Neural crest cell (in vitro differentiated cells): Measurements from ENCODE around the gene ACBD3. TPM values are rescaled to one million over a fixed set of nuclear protein-coding genes. Genes with fewer than 3 reads are reported as not detected.

ENCODE experiments used
- DNase-seq: peaks from one replicate; pipeline ENCODE4 v3.0.0; 2021; ENCODE audit warnings: low read depth, mixed read lengths, low spot score
- H3K27ac Mint-ChIP-seq: one replicate; pipeline ENCODE4 v1.8.0; 2021; ENCODE audit warnings: mild to moderate bottlenecking, mixed read lengths; ENCODE audit not compliant: unreplicated experiment
- H3K27me3 Mint-ChIP-seq: 2 replicates; pipeline ENCODE4 v1.8.0; 2021; ENCODE audit warnings: low read depth, mild to moderate bottlenecking, mixed read lengths
- H3K36me3 Mint-ChIP-seq: 2 replicates; pipeline ENCODE4 v1.8.0; 2021; ENCODE audit warnings: low read depth, mild to moderate bottlenecking, mixed read lengths
- H3K4me1 Mint-ChIP-seq: 2 replicates; pipeline ENCODE4 v1.8.0; 2021; ENCODE audit warnings: mixed read lengths
- H3K4me3 Mint-ChIP-seq: one replicate; pipeline ENCODE4 v1.8.0; 2021; ENCODE audit warnings: mild to moderate bottlenecking, mixed read lengths
- H3K9me3 Mint-ChIP-seq: 2 replicates; pipeline ENCODE4 v1.8.0; 2021; ENCODE audit warnings: mixed read lengths
- total RNA-seq: library from RNA; stranded (reverse); gene quantifications from 2 replicates; pipeline ENCODE4 v1.2.1, GENCODE V29; 2021
- TF ChIP-seq, protein P1 (sequence below): fragments of 200-600 bp; sonication (generic); conservative IDR thresholded peaks from 2 replicates; pipeline ENCODE4 v1.5.0; 2021; ENCODE audit warnings: antibody characterized with exemption, mild to moderate bottlenecking

The ACBD3 gene
- total RNA-seq, 1 donor from 2014 or later = 22.1 TPM

DNA sequence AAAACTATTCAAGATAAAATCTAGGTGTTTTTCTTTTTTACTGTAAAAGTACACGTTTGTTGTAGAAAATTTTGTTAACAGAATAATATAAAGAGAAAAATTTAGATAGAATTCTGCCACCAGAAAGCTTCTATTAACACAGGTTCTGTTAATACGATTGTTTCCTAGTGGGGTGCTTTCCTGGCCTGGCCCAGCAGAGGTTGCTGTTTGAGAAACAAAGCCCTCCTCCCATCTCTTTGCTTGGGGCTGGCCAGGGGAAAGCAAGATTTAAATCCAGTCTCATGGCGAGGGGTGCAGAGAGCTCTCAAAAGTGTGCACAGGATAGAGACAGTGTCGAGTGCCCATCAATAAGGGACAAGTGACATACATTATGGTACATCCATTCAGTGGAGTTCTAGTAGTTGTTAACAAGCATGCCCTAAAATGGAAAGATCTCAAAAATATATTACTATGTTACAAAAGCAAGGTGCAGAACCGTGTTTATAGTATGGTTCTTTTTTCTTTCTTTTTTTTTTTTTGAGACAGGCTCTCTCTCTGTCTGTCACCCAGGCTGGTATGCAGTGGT is 14.6 kb upstream of the ACBD3 start:
- no peak for DNase-seq
- Mint-ChIP-seq H3K36me3 (no peaks in the 10 kb centered on the region), H3K9me3 (peaks cover 2% of the 10 kb centered on the region), H3K27me3 (peaks cover 13% of the 10 kb centered on the region), H3K27ac (no peak overlapping the region), H3K4me1 (no peaks in the 10 kb centered on the region), H3K4me3 (no peak overlapping the region)
- TF ChIP-seq, protein P1, sequence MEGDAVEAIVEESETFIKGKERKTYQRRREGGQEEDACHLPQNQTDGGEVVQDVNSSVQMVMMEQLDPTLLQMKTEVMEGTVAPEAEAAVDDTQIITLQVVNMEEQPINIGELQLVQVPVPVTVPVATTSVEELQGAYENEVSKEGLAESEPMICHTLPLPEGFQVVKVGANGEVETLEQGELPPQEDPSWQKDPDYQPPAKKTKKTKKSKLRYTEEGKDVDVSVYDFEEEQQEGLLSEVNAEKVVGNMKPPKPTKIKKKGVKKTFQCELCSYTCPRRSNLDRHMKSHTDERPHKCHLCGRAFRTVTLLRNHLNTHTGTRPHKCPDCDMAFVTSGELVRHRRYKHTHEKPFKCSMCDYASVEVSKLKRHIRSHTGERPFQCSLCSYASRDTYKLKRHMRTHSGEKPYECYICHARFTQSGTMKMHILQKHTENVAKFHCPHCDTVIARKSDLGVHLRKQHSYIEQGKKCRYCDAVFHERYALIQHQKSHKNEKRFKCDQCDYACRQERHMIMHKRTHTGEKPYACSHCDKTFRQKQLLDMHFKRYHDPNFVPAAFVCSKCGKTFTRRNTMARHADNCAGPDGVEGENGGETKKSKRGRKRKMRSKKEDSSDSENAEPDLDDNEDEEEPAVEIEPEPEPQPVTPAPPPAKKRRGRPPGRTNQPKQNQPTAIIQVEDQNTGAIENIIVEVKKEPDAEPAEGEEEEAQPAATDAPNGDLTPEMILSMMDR = peak; percentile 24

DNA sequence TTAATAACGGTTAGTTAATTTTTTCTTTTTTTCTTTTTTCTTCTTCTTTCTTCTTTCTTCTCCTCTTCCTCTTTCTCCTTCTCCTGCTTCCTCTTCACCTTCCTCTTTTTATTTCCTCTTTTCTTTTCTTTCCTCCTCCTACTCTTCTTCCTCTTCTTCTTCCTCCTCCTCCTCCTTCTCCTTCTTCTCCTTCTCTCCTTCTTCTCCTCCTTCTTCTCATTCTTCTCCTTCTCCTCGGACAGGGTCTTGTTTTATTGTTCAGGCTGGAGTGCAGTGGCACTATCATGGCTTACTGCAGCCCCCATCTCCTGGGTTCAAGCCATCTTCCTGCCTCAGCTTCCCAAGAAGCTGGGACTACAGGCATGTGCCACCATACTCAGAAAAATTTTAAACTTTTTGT is 13.4 kb upstream of the ACBD3 start:
- TF ChIP-seq, protein P1 = no peak
- H3K36me3 Mint-ChIP-seq = no peaks in the 10 kb centered on the region
- H3K27me3 Mint-ChIP-seq = peaks cover 13% of the 10 kb centered on the region
- no peak overlapping the region for H3K27ac Mint-ChIP-seq
- H3K4me1 Mint-ChIP-seq = no peaks in the 10 kb centered on the region
- H3K4me3 Mint-ChIP-seq = no peak overlapping the region
- H3K9me3 Mint-ChIP-seq = peaks cover 2% of the 10 kb centered on the region
- no peak for DNase-seq

DNA sequence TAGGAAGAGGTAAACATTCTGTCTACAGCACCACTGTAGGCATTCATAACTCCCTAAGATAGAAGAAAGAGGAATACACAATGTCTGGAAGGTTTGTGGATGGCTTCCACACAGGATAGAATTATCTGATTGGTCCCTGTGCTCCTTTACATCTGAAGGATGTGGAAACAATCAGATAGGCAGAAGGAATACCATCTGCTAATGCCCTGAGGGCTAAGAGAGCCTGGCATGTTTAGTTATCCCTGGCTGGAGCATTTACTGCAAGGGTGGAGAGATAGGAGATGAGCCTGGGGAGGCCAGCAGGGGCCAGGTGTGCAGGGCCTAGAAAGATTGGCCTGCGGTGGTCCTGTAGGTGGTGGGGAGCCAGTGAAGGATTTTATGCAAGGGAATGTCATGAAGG is 8.6 kb upstream of the ACBD3 start:
- no peak for DNase-seq
- Mint-ChIP-seq H3K27ac (no peak overlapping the region), H3K27me3 (peaks cover 11% of the 10 kb centered on the region), H3K36me3 (no peaks in the 10 kb centered on the region), H3K4me3 (no peak overlapping the region), H3K4me1 (no peaks in the 10 kb centered on the region), H3K9me3 (no peaks in the 10 kb centered on the region)
- TF ChIP-seq, protein P1 = no peak

DNA sequence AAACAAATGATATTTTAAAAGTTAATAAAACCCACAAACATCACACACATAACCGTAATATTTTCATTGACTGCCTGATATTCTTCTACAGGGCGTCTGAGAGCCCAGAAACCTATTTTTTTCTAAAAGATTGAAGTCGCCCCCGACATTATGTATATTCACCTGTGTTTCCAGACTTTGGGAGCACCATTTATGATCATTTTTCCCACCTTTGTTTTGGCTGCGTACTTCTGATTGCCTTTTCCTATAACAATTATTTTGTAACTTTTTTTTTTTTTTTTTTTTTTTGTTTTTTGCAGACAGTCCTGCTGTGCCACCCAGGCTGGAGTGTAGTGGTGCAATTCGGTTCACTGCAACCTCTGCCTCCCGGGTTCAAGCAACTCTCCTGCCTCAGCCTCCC is 839 bp upstream of the ACBD3 start:
- Mint-ChIP-seq H3K27ac (no peak overlapping the region), H3K4me1 (peaks cover 29% of the 10 kb centered on the region), H3K36me3 (no peaks in the 10 kb centered on the region), H3K27me3 (no peaks in the 10 kb centered on the region), H3K9me3 (no peaks in the 10 kb centered on the region), H3K4me3 (peak overlapping the region; percentile 92)
- no peak for DNase-seq
- TF ChIP-seq, protein P1 = no peak

DNA sequence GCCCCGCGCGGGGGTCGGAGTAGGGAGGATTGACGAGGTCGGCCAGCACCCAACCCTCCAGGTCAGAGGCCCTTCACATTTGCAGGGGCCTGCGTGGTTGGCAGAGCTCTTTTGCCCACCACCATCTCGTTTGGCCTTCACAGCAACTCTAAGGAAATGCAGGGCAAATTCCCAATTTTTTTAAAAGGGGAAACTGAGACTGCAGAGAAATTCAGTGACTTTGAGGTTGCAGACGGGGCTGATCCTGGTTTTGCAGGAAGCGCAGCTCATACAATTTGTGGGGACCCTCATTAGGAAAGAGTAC is 430 bp upstream of the ACBD3 start:
- Mint-ChIP-seq H3K9me3 (no peaks in the 10 kb centered on the region), H3K27me3 (no peaks in the 10 kb centered on the region), H3K4me1 (peaks cover 32% of the 10 kb centered on the region), H3K36me3 (no peaks in the 10 kb centered on the region), H3K4me3 (peak overlapping the region; percentile 92), H3K27ac (no peak overlapping the region)
- TF ChIP-seq, protein P1 = peak; percentile 15
- DNase-seq = no peak
